K562 (cell line): ENCODE data around the gene DDX20.

Experiments used
- CGGBP1 ChIP-seq: fragments of 250-450 bp; sonication (Bioruptor Pico); IDR thresholded peaks from 2 replicates; pipeline ENCODE4 v1.9.0; 2021; ENCODE audit warnings: mild to moderate bottlenecking
- CTCF ChIP-seq, 3 experiments: IDR thresholded peaks in 2 of 3; conservative IDR thresholded peaks in 1 of 3; 2 replicates each; pipeline ENCODE4 v1.5.1; 2011 to 2012; ENCODE audit warnings: low read length in 3 of 3, mild to moderate bottlenecking in 3 of 3, control low read depth in 2 of 3, improper control_type of control experiment in 1 of 3, inconsistent platforms in 1 of 3, low read depth in 1 of 3, mixed read lengths in 1 of 3, moderate library complexity in 1 of 3; ENCODE audit not compliant: insufficient read depth in 2 of 3

GRCh38 chr1:111805251-111805650, 49.5 kb downstream of the DDX20 start:
- TF ChIP-seq CGGBP1: no peak
- TF ChIP-seq CTCF (IDR thresholded peaks at IDR 0.05 in 2 of 3, conservative IDR thresholded peaks at IDR 0.05 in 1 of 3; ENCODE audit: insufficient read depth in 2 of 3, low read depth in 1 of 3, low read length in 3 of 3): no peak
